ENCODE data around the gene ADAM10. TPM values are rescaled to one million over a fixed set of nuclear protein-coding genes. Genes with fewer than 3 reads are reported as not detected.

ADAM10 gene
- total and polyA plus RNA-seq, 2 donors: 31.4 to 143 TPM

GRCh38 chr15:58543664-58544335 lies 205.7 kb downstream of the ADAM10 start:
- no peak overlapping the region for H3K4me3 ChIP-seq (ENCODE audit: low read length in 2 of 2)
- peaks cover 0 to 26% of the 10 kb centered on the region in 2 donors for H3K4me1 ChIP-seq (ENCODE audit: control insufficient read depth in 2 of 2, insufficient read depth in 2 of 2, low read length in 2 of 2)
- WGBS: 95% methylated on average over 17 of the region's 17 CpGs
- no peaks in the 10 kb centered on the region for H3K27me3 ChIP-seq (ENCODE audit: control insufficient read depth in 2 of 2, insufficient read depth in 1 of 2, low read length in 1 of 2)
- DNase-seq (ENCODE audit: low read depth in 6 of 9, low spot score in 9 of 9): no peak
- H3K36me3 ChIP-seq (ENCODE audit: control insufficient read depth in 2 of 2, insufficient read depth in 2 of 2, low read length in 1 of 2): peaks cover 0 to 3% of the 10 kb centered on the region in 2 donors
- H3K9me3 ChIP-seq (ENCODE audit: control insufficient read depth in 2 of 2, insufficient read depth in 1 of 2, low read length in 1 of 2): no peaks in the 10 kb centered on the region
- H3K27ac ChIP-seq (ENCODE audit: low read depth in 1 of 2, low read length in 1 of 2): no peak overlapping the region

DNA sequence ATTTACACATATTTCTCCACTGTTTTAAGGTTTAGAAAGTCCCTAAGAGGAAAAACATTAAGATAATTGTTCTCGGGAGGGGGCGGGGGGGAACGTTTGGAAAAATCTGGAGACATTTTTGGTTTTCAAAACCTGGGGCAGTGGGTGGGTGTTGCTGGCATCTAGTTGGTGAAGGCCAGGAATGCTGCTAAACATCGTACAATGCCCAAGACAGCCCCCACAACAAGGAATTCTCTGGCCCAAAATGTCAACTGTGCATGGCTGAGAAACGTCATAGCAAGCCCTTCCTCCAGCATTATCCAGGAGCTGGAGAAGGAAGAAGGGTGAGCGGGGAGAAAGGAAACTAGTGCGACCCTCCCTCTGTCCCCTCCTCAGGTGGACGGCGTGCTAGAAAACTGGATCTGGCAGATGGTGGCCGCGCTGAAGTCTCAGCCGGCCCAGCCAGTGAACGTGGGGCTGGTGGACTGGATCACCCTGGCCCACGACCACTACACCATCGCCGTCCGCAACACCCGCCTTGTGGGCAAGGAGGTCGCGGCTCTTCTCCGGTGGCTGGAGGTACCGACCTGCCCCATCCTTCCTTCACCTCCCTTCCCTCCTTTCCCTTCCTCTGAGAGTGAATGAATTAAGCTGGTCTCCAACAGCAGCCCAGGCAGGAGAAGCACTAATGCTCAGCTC lies 208.0 kb downstream of the ADAM10 start:
- Histone ChIP-seq H3K27ac (ENCODE audit: low read depth in 1 of 2, low read length in 1 of 2) (no peak overlapping the region), H3K4me3 (ENCODE audit: low read length in 2 of 2) (no peak overlapping the region), H3K4me1 (ENCODE audit: control insufficient read depth in 2 of 2, insufficient read depth in 2 of 2, low read length in 2 of 2) (peaks cover 0 to 18% of the 10 kb centered on the region in 2 donors), H3K27me3 (ENCODE audit: control insufficient read depth in 2 of 2, insufficient read depth in 1 of 2, low read length in 1 of 2) (no peaks in the 10 kb centered on the region), H3K9me3 (ENCODE audit: control insufficient read depth in 2 of 2, insufficient read depth in 1 of 2, low read length in 1 of 2) (no peaks in the 10 kb centered on the region), H3K36me3 (ENCODE audit: control insufficient read depth in 2 of 2, insufficient read depth in 2 of 2, low read length in 1 of 2) (peaks cover 0 to 3% of the 10 kb centered on the region in 2 donors)
- DNase-seq (ENCODE audit: low read depth in 6 of 9, low spot score in 9 of 9): no peak
- whole genome bisulfite sequencing: 92% methylated on average over 22 of the region's 22 CpGs

DNA sequence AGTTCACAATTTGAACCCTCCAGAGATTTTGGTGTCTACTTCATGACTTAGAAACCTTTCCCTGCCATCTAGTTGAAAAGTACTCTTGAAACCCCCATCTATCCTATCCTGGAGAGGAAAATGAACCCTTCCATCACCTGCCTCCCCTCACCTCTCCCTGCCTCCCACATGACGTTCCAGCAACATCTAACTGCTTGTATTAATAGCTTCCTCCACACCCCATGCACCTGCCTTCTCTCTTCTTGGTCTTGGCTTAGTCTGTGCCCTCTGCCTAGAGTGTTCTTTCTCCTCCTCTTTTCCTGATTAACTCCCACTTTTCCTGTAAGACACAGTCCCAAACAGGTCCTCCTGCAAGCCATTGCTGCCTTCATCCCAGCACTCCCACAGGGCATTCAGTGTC lies 210.0 kb downstream of the ADAM10 start:
- 91% methylated on average over 1 of the region's 1 CpG for WGBS
- no peak for DNase-seq (ENCODE audit: low read depth in 6 of 9, low spot score in 9 of 9)
- no peaks in the 10 kb centered on the region for H3K36me3 ChIP-seq (ENCODE audit: control insufficient read depth in 2 of 2, insufficient read depth in 2 of 2, low read length in 1 of 2)

DNA sequence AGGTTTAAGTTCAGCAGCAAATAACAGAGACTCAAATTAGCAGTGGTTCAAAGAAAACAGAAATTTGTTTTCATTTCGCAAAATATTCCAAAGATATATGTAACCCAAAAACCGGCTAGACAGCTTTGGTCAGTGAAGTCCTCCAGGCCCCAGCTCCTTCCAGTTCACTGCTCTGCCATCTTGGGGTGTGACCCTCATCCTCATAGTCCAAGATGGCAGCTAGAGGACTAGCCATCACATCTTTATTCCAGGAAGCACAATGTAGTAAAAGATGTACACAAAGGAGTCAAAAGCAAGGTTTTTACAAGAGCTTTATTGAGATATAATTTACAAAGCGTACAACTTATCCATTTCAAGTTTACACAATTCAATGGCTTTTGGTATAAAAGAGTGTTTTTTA lies 210.6 kb downstream of the ADAM10 start:
- Histone ChIP-seq H3K27me3 (ENCODE audit: control insufficient read depth in 2 of 2, insufficient read depth in 1 of 2, low read length in 1 of 2) (no peaks in the 10 kb centered on the region), H3K36me3 (ENCODE audit: control insufficient read depth in 2 of 2, insufficient read depth in 2 of 2, low read length in 1 of 2) (no peaks in the 10 kb centered on the region), H3K27ac (ENCODE audit: low read depth in 1 of 2, low read length in 1 of 2) (no peak overlapping the region), H3K4me3 (ENCODE audit: low read length in 2 of 2) (no peak overlapping the region), H3K4me1 (ENCODE audit: control insufficient read depth in 2 of 2, insufficient read depth in 2 of 2, low read length in 2 of 2) (peaks cover 0 to 15% of the 10 kb centered on the region in 2 donors), H3K9me3 (ENCODE audit: control insufficient read depth in 2 of 2, insufficient read depth in 1 of 2, low read length in 1 of 2) (no peaks in the 10 kb centered on the region)
- 98% methylated on average over 3 of the region's 3 CpGs for WGBS
- no peak for DNase-seq (ENCODE audit: low read depth in 6 of 9, low spot score in 9 of 9)

More for the DNA sequence above, 210.0 kb downstream of the ADAM10 start:
- H3K27ac ChIP-seq (ENCODE audit: low read depth in 1 of 2, low read length in 1 of 2): no peak overlapping the region
- H3K9me3 ChIP-seq (ENCODE audit: control insufficient read depth in 2 of 2, insufficient read depth in 1 of 2, low read length in 1 of 2): no peaks in the 10 kb centered on the region
- H3K4me1 ChIP-seq (ENCODE audit: control insufficient read depth in 2 of 2, insufficient read depth in 2 of 2, low read length in 2 of 2): peaks cover 0 to 8% of the 10 kb centered on the region in 2 donors
- no peaks in the 10 kb centered on the region for H3K27me3 ChIP-seq (ENCODE audit: control insufficient read depth in 2 of 2, insufficient read depth in 1 of 2, low read length in 1 of 2)
- no peak overlapping the region for H3K4me3 ChIP-seq (ENCODE audit: low read length in 2 of 2)

Other genes with a start within 250 kb of the ADAM10 start
- 5.1 TPM for gene MINDY2, start 21.6 kb upstream of the ADAM10 start, total RNA-seq
- gene MINDY2, start 21.6 kb upstream of the ADAM10 start, polyA plus RNA-seq: 8.9 TPM
- 107 TPM for gene SLTM, start 184.0 kb upstream of the ADAM10 start, total RNA-seq
- 104 TPM for gene SLTM, start 184.0 kb upstream of the ADAM10 start, polyA plus RNA-seq
- gene RNF111, start 238.0 kb upstream of the ADAM10 start, total RNA-seq: 8.0 TPM
- gene RNF111, start 238.0 kb upstream of the ADAM10 start, polyA plus RNA-seq: 18.3 TPM